SU-DHL-6 (cell line): Measurements from ENCODE around the gene TAF13.

ENCODE experiments used
- CTCF ChIP-seq: fragments of 200-600 bp; sonication (generic); IDR thresholded peaks from one replicate; pipeline ENCODE4 v1.5.1; 2017; ENCODE audit warnings: antibody characterized with exemption, mild to moderate bottlenecking, low read length, moderate library complexity; ENCODE audit not compliant: insufficient read depth, poor library complexity, severe bottlenecking
- EZH2phosphoT487 ChIP-seq: fragments of 200-600 bp; sonication (generic), shearing (Covaris generic); conservative IDR thresholded peaks from 2 replicates; pipeline ENCODE4 v1.6.1; 2018; ENCODE audit warnings: mild to moderate bottlenecking, antibody characterized with exemption, low read length, moderate library complexity, mixed read lengths

GRCh38 chr1:109040989-109041620 lies 34.7 kb downstream of the TAF13 start:
- TF ChIP-seq CTCF, result no peak
- TF ChIP-seq EZH2phosphoT487, result no peak
